ENCODE results near the gene PFKFB2.

PFKFB2 gene

GRCh38 chr1:207025146-207025880 lies 27.8 kb upstream of the PFKFB2 start:
- Histone ChIP-seq H3K27ac (ENCODE audit: low read length) (no peak overlapping the region), H3F3A (ENCODE audit: insufficient read depth, low read length) (peaks cover 4% of the 10 kb centered on the region; the same call in 1 of the 2 replicates), H3K27me3 (replicated peaks; ENCODE audit: insufficient read depth, low read length) (peaks cover 43% of the 10 kb centered on the region), H3K9ac (ENCODE audit: low read length) (no peak overlapping the region), H4K20me1 (ENCODE audit: insufficient read depth, low read length) (no peaks in the 10 kb centered on the region), H2AFZ (ENCODE audit: low read length) (no peak overlapping the region), H3K36me3 (replicated peaks; ENCODE audit: insufficient read depth, low read length) (no peaks in the 10 kb centered on the region), H3K9me3 (replicated peaks; ENCODE audit: insufficient read depth, low read length) (no peaks in the 10 kb centered on the region), H3K9me2 (replicated peaks; ENCODE audit: insufficient read depth, low read length) (no peaks in the 10 kb centered on the region), H3K4me3 (ENCODE audit: low read length) (no peak overlapping the region), H3K4me2 (ENCODE audit: low read depth, low read length) (no peak overlapping the region), H3K4me1 (ENCODE audit: low read length) (no peaks in the 10 kb centered on the region), H3K79me2 (ENCODE audit: low read length) (no peaks in the 10 kb centered on the region)
- DNase-seq = no peak
- no peak for TF ChIP-seq EZH2 (optimal IDR thresholded peaks at IDR 0.05; ENCODE audit: low read depth, low read length)
- TF ChIP-seq EZH2phosphoT487 (IDR thresholded peaks at IDR 0.05; ENCODE audit: low read length) = no peak
- TF ChIP-seq CTCF (IDR thresholded peaks at IDR 0.05; ENCODE audit: low read length) = no peak

- DNase-seq = no peak
- no peak overlapping the region for H2AFZ ChIP-seq (ENCODE audit: low read length)
- no peak overlapping the region for H3K4me2 ChIP-seq (ENCODE audit: low read depth, low read length)
- no peaks in the 10 kb centered on the region for H4K20me1 ChIP-seq (ENCODE audit: insufficient read depth, low read length)
- TF ChIP-seq EZH2phosphoT487 (IDR thresholded peaks at IDR 0.05; ENCODE audit: low read length) (no peak), CTCF (IDR thresholded peaks at IDR 0.05; ENCODE audit: low read length) (no peak), EZH2 (optimal IDR thresholded peaks at IDR 0.05; ENCODE audit: low read depth, low read length) (no peak)
- no peaks in the 10 kb centered on the region for H3K9me2 ChIP-seq (replicated peaks; ENCODE audit: insufficient read depth, low read length)
- peaks cover 47% of the 10 kb centered on the region for H3K27me3 ChIP-seq (replicated peaks; ENCODE audit: insufficient read depth, low read length)
- H3K27ac ChIP-seq (ENCODE audit: low read length) = no peak overlapping the region
- peaks cover 6% of the 10 kb centered on the region; the same call in 1 of the 2 replicates for H3K4me1 ChIP-seq (ENCODE audit: low read length)
- H3K4me3 ChIP-seq (ENCODE audit: low read length) = no peak overlapping the region
- H3F3A ChIP-seq (ENCODE audit: insufficient read depth, low read length) = peaks cover 11% of the 10 kb centered on the region; the same call in 1 of the 2 replicates
- no peaks in the 10 kb centered on the region for H3K79me2 ChIP-seq (ENCODE audit: low read length)
- no peak overlapping the region for H3K9ac ChIP-seq (ENCODE audit: low read length)
- no peaks in the 10 kb centered on the region for H3K9me3 ChIP-seq (replicated peaks; ENCODE audit: insufficient read depth, low read length)
- no peaks in the 10 kb centered on the region for H3K36me3 ChIP-seq (replicated peaks; ENCODE audit: insufficient read depth, low read length)
These were observed 27.0 kb upstream of the PFKFB2 start for GRCh38 chr1:207026104-207026534.

GRCh38 chr1:207027206-207027777 lies 25.8 kb upstream of the PFKFB2 start:
- no peak for DNase-seq
- H3K79me2 ChIP-seq (ENCODE audit: low read length) = no peaks in the 10 kb centered on the region
- H3K27me3 ChIP-seq (replicated peaks; ENCODE audit: insufficient read depth, low read length) = peaks cover 59% of the 10 kb centered on the region
- no peak overlapping the region for H3K9ac ChIP-seq (ENCODE audit: low read length)
- H3K9me3 ChIP-seq (replicated peaks; ENCODE audit: insufficient read depth, low read length) = no peaks in the 10 kb centered on the region
- TF ChIP-seq EZH2phosphoT487 (IDR thresholded peaks at IDR 0.05; ENCODE audit: low read length) (no peak), CTCF (IDR thresholded peaks at IDR 0.05; ENCODE audit: low read length) (no peak), EZH2 (optimal IDR thresholded peaks at IDR 0.05; ENCODE audit: low read depth, low read length) (no peak)
- H3K9me2 ChIP-seq (replicated peaks; ENCODE audit: insufficient read depth, low read length) = no peaks in the 10 kb centered on the region
- H3K36me3 ChIP-seq (replicated peaks; ENCODE audit: insufficient read depth, low read length) = no peaks in the 10 kb centered on the region
- no peak overlapping the region for H3K27ac ChIP-seq (ENCODE audit: low read length)
- H3K4me2 ChIP-seq (ENCODE audit: low read depth, low read length) = no peak overlapping the region
- H3K4me3 ChIP-seq (ENCODE audit: low read length) = no peak overlapping the region
- H3F3A ChIP-seq (ENCODE audit: insufficient read depth, low read length) = peaks cover 11% of the 10 kb centered on the region; the same call in 1 of the 2 replicates
- no peak overlapping the region for H2AFZ ChIP-seq (ENCODE audit: low read length)
- H4K20me1 ChIP-seq (ENCODE audit: insufficient read depth, low read length) = peaks cover 4% of the 10 kb centered on the region; the same call in 1 of the 2 replicates
- H3K4me1 ChIP-seq (ENCODE audit: low read length) = peaks cover 6% of the 10 kb centered on the region; the same call in 1 of the 2 replicates
